NCI-H774 (cell line): ENCODE results near the gene HSPA12A.

Source experiments
- DNase-seq: peaks from one replicate; lab custom pipeline; 2025; lab: John Stamatoyannopoulos, UW

HSPA12A gene

GRCh38 chr10:116690356-116691322, 51.7 kb downstream of the HSPA12A start:
- no peak for DNase-seq

GRCh38 chr10:116689744-116690143, 52.6 kb downstream of the HSPA12A start:
- DNase-seq = no peak

- no peak for DNase-seq
Measured at GRCh38 chr10:116688741-116689495, 53.4 kb downstream of the HSPA12A start.

- no peak for DNase-seq
Measured at GRCh38 chr10:116688241-116688711, 54.1 kb downstream of the HSPA12A start.

- no peak for DNase-seq
Measured at GRCh38 chr10:116687633-116688032, 54.7 kb downstream of the HSPA12A start.

- DNase-seq = no peak
Measured at GRCh38 chr10:116686632-116687031, 55.7 kb downstream of the HSPA12A start.

- no peak for DNase-seq
Measured at GRCh38 chr10:116685807-116686206, 56.6 kb downstream of the HSPA12A start.

GRCh38 chr10:116684781-116685180, 57.6 kb downstream of the HSPA12A start:
- no peak for DNase-seq

GRCh38 chr10:116683821-116684220, 58.5 kb downstream of the HSPA12A start:
- no peak for DNase-seq

- no peak for DNase-seq
Measured at GRCh38 chr10:116683166-116683565, 59.2 kb downstream of the HSPA12A start.

GRCh38 chr10:116679351-116679750, 63.0 kb downstream of the HSPA12A start:
- DNase-seq = no peak

GRCh38 chr10:116676633-116677032, 65.7 kb downstream of the HSPA12A start:
- DNase-seq = no peak

- no peak for DNase-seq
Measured at GRCh38 chr10:116676118-116676517, 66.2 kb downstream of the HSPA12A start.

GRCh38 chr10:116674901-116675423, 67.4 kb downstream of the HSPA12A start:
- no peak for DNase-seq

- no peak for DNase-seq
Measured at GRCh38 chr10:116673866-116674265, 68.5 kb downstream of the HSPA12A start.

GRCh38 chr10:116672891-116673290, 69.5 kb downstream of the HSPA12A start:
- DNase-seq = no peak

- DNase-seq = no peak
Measured at GRCh38 chr10:116671274-116671926, 71.0 kb downstream of the HSPA12A start.

GRCh38 chr10:116670706-116671105, 71.7 kb downstream of the HSPA12A start:
- no peak for DNase-seq

GRCh38 chr10:116669832-116670644, 72.3 kb downstream of the HSPA12A start:
- no peak for DNase-seq

- no peak for DNase-seq
Measured at GRCh38 chr10:116669080-116669479, 73.3 kb downstream of the HSPA12A start.

GRCh38 chr10:116668446-116668845, 73.9 kb downstream of the HSPA12A start:
- no peak for DNase-seq
